CD4-positive, alpha-beta T cell treated with Interleukin-4 for 1 hour (primary cell): ENCODE data around the gene XXYLT1.

Experiments
- DNase-seq, 2 donors: peaks; one replicate each; pipeline ENCODE4 v3.0.0-alpha.2; 2020 to 2022

XXYLT1 gene

DNA sequence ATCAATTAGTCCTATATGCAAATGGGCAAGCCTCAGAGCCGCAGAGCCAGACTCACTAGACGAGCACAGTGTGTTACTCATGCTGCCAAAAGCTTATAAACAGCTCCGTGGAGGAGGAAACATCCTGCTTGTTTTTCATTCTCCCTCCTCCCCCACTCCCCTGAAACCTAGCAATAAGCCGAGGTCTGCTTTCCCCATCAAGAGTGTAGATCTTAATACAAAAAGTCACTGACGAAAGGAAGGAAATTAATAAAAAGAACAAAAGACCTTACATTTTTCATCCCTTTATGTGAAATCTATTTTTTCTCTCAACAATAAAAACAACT, 88.5 kb downstream of the XXYLT1 start:
- peak in 1 of 2 donors; percentile 29 for DNase-seq

GRCh38 chr3:195181741-195182469, 89.1 kb downstream of the XXYLT1 start:
- DNase-seq = no peak

DNA sequence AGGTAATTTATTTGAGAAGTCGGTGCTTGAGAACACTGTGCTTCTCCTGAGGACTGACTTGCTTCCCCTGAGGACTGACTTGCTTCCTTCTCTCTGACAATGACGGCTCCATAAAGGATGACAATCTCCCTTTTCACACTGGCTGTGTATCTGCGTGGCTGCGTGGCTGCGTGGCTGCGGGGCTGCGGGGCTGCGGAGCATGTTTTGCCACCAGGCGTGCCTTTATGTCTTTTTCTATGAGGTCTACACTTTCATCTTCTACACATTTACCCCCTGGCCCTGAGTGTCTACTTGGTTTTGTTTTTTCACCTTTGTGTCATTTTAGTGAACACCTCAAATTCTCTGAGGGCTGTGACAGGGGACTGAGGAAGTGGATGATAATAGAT, 89.9 kb downstream of the XXYLT1 start:
- DNase-seq = no peak

- no peak for DNase-seq
These were observed 90.4 kb downstream of the XXYLT1 start for GRCh38 chr3:195180490-195181112.

DNA sequence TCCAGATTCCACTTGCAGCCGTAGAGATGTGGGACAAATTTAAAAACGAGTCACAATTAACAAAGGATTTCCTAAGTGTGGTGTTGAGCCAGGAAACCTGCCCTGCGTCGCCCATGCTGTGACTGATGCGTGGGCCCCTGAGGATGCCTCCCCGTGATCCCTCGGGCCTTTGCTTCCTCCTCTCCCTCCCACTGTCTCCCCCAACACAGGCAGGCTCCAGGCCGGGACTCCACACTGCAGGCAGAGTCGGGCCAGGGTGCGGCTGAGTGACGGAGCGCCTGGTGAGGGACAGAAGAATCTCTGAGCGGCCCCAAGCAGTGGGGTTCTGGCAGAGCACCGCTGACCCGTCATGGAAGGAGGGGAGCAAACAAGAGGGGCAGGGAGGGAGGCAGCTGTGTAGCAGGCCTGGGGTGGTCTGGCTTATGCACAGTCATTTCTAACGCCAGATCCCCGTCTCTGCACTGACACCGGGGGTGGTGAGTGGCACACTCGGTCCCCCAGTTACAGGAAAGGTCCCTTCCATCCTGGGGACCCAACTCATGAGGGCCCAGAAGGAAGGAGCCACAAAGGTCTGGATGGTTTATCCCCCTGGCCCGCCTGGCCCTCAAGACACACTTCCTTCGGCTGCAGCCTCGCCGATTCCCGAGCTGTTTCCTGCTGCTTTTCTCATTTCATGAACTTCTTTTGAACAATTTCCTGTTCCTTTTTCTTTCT, 91.0 kb downstream of the XXYLT1 start:
- DNase-seq = no peak

DNA sequence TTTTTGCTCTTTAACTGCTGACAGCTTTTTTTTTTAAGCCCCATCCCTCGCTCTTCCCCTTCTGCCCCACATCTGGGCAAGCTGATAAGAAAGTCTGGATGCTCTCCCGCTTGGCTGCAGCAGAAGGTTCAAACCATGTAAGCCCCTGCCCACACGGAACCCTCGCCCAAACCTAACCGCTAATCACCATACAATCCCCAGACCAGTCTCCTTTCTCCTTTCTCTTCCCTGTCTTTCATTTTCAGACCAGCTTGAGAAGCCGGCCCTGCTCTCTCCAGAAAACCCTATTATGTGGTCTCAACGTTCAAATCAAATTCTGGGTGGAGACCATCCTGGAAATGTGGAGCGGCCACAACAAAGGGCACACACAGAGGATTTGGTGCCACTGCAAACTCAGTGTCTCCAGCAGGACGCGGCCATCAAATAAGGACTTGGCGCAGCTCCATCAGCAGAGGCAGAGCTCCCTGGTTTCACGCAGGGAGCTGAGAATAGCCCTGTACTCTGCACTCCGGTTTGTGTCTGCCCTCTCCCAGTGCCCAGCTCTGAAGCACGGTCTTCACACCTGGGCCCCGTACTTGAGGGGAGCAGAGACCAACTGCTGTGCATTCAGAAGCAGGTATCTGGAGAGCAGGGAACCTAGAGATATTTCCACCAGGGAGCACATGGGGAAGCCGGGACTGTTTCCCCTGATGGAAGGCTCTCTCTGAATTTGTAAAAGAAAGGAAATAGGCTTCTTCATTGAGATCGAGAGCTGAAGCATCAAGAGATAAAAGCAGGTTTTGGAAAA, 92.6 kb downstream of the XXYLT1 start:
- DNase-seq = no peak

DNA sequence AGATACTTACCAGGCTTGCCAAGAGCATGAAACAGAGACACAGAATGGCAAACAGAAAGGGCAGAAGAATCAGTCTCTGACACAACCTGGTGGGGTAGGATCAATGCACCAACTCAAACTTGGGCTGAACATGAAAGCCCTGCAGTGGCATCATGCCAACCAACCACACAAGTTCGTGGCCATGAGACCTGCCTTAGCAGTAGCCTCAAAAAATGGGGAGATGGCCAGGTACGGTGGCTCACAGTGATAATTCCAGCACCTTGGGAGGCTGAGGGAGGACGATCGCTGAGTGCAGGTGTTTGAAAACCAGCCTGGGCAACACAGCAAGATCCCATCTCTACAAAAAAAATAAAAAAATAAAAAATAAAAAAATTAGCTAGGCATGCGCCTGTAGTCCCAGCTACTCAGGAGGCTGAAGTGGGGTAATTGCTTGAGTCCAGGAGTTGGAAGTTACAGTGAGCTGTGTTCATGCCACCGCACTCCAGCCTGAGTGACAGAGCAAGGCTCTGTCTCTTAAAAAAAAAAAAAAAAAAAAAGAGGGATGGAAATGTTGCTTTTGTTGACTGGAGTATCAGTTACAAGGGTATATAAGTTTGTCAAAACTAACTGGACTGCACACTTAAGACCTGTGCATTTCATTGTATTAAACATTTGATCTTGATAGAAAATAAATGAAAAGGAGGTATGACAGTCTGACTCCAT, 93.4 kb downstream of the XXYLT1 start:
- DNase-seq = no peak

GRCh38 chr3:195176776-195177175, 94.2 kb downstream of the XXYLT1 start:
- no peak for DNase-seq

- no peak for DNase-seq
These were observed 95.3 kb downstream of the XXYLT1 start for GRCh38 chr3:195175476-195176337.

DNA sequence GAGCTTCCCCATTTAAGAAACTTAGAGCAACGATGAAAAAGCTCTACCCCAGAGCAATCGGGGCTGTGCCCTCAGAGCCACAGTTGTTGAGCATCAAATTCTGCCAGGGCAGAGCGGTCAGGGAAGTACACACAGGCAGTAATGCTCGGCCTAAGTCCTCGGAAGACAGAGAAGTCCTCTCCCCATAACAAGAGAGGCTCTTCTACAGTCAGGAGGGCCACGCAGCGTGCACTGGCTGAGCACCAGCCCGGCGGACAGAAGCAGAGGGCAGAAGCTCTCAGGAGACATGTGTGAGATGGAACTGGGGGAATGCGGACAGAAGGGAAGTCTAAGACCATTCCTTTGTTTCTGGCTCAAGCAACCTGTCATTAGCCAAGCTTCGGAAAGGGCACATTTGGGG, 95.9 kb downstream of the XXYLT1 start:
- DNase-seq = no peak

- no peak for DNase-seq
These were observed 97.3 kb downstream of the XXYLT1 start for GRCh38 chr3:195173657-195174056.

GRCh38 chr3:195172896-195173295, 98.1 kb downstream of the XXYLT1 start:
- no peak for DNase-seq

- DNase-seq = no peak
These were observed 98.8 kb downstream of the XXYLT1 start for GRCh38 chr3:195172039-195172684.

- no peak for DNase-seq
These were observed 99.7 kb downstream of the XXYLT1 start for GRCh38 chr3:195171093-195171873.

DNA sequence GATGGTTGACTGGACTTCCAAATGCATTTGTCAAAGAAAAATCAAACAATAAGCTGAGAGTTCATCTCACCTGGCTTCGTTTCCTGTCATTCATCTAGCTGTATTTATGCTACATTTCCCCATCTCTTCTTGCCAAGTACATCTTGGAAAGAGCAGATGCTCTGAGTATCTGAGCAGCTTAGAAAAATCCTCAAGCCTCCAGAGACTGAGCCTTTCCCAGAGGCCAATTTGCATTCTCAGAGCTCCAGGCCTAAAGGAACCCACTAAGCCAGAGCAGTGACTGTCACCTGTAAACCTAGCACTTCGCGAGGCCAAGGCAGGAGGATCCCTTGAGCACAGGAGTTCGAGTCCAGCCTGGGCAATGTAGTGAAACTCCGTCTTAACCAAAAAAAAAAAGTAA, 100.5 kb downstream of the XXYLT1 start:
- DNase-seq = no peak

DNA sequence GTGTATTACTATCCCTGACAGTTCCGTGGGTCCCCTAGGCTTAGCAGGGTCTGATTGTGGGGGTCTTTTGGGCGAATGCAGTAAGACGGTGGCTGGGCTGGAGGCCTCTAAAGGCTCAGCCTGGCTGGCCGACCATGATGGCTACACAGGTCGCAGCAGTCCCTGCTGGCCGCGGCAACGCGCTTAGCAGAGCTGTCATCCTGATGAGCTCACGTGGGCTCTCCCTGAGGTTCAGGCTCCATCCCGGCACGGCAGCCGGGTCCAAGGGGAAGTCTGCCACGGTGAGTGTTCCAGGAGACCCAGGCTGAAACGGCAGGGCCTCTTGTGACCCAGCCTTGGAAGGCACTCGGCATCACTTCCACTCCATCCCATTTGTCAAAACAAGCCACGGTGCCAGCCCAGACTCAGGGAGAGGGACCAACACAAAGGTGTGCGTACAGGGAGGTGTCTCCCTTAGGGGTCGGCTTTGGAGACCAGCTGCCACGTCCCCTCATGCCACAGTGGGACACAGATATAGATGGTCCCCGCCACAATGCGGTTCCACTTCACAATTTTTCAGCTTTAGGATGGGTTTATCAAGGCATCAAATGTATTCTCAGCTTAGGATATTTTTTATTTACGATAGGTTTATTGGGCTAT, 101.8 kb downstream of the XXYLT1 start:
- DNase-seq = no peak

- DNase-seq = no peak
These were observed 102.8 kb downstream of the XXYLT1 start for GRCh38 chr3:195168009-195168762.

DNA sequence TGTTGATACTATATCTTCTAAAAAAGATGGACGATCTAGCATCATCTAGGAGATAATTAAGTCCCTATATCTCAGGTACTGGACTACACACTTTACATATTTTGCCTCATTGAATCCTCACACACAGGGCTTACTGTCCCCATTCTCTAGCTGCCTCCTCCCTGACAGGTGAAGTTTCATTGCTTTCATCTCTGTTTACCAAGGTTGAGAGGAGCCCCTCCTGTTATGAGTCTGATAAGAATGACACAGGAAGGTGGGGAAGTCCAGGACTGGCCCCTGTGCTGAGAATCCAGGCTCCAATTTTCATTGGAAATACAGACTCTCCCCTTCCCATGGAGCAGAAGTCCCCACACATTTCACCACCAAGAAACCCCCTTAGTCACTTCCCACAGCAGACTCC, 105.2 kb downstream of the XXYLT1 start:
- no peak for DNase-seq

GRCh38 chr3:195165265-195165609, 105.7 kb downstream of the XXYLT1 start:
- no peak for DNase-seq
